Transverse colon (tissue), 4 donors: ENCODE measurements around the gene BANP. TPM values are rescaled to one million over a fixed set of nuclear protein-coding genes. Genes with fewer than 3 reads are reported as not detected.
A peak's percentile ranks its signal among the peaks of the same experiment; 100 is the strongest.

Experiments
- DNase-seq: peaks from one replicate; pipeline ENCODE4 v3.0.0-alpha.2; 2019
- H3K27ac ChIP-seq, 4 donors: fragments of 200-600 bp; sonication (generic); 2 replicates each; pipeline ENCODE4 v1.5.1; 2016 to 2018; ENCODE audit warnings: inconsistent platforms in 4 of 4
- H3K27me3 ChIP-seq: fragments of 200-600 bp; sonication (generic); 2 replicates; pipeline ENCODE4 v1.5.1; 2017; ENCODE audit warnings: inconsistent platforms
- H3K36me3 ChIP-seq, 4 donors: fragments of 200-600 bp; sonication (generic); 2 replicates each; pipeline ENCODE4 v1.5.1; 2017 to 2019; ENCODE audit warnings: inconsistent platforms in 4 of 4
- H3K4me1 ChIP-seq, 4 donors: fragments of 200-600 bp; sonication (generic); 2 replicates each; pipeline ENCODE4 v1.5.1; 2017 to 2020; ENCODE audit warnings: inconsistent platforms in 4 of 4
- H3K4me3 ChIP-seq, 4 donors: fragments of 200-600 bp; sonication (generic); 1 replicate in 1 of 4; 2 replicates in 3 of 4; pipeline versions ENCODE4 v1.5.1 to v1.6.1; 2017 to 2019; ENCODE audit warnings: inconsistent platforms in 4 of 4
- H3K9me3 ChIP-seq, 2 donors: fragments of 200-600 bp; sonication (generic); 2 replicates each; pipeline ENCODE4 v1.5.1; 2017 to 2019; ENCODE audit warnings: inconsistent platforms in 2 of 2
- EP300 ChIP-seq: sonication (generic); formaldehyde crosslinking; IDR thresholded peaks from one replicate; pipeline ENCODE4 v1.6.1; 2017; ENCODE audit warnings: antibody characterized with exemption, low read depth
- POLR2A ChIP-seq: fragments of 450-650 bp; IDR thresholded peaks from one replicate; pipeline ENCODE4 v1.6.1; 2016; ENCODE audit warnings: antibody characterized with exemption, mild to moderate bottlenecking, moderate library complexity
- POLR2AphosphoS5 ChIP-seq, 3 donors: sonication (generic); formaldehyde crosslinking; IDR thresholded peaks; one replicate each; pipeline ENCODE4 v1.6.1; 2016; ENCODE audit warnings: antibody characterized with exemption in 3 of 3
- WGBS, 2 donors: methylation state at CpG; one replicate each; pipeline ENCODE4 v1.1.5; 2018; ENCODE audit warnings: low coverage in 1 of 2; 5-methylcytosine and 5-hydroxymethylcytosine counted together
- in situ Hi-C, 4 donors: fragments of 200-750 bp; cut with MboI; loops; one replicate each; pipeline versions ENCODE4 v1.15.0 to v1.15.1; 2017; ENCODE audit warnings: low sequenced_read_pairs in 3 of 4, low pct_ligation_motif_present in 1 of 4, low pct_unique_long_range_greater_than_20kb in 1 of 4
- intact Hi-C: fragments of 100-400 bp; cut with DNase I; formaldehyde crosslinking; loops from one replicate; pipeline ENCODE4 v1.15.1; 2023; ENCODE audit warnings: low total_unique reads
- total RNA-seq, 4 donors: library from RNA; depleted of rRNA; stranded (reverse); fragments of >200 nt; gene quantifications; one replicate each; pipeline ENCODE4 v1.1.0, GENCODE V29; 2016
- TF ChIP-seq, protein P1 (sequence below), 5 experiments: fragments of 200-600 bp in 3 of 5; fragments of 450-650 bp in 2 of 5; sonication (generic) in 3 of 5; IDR thresholded peaks; 1 replicate in 2 of 5; 2 replicates in 3 of 5; pipeline ENCODE4 v1.5.1; 2016 to 2017; ENCODE audit warnings: antibody characterized with exemption in 5 of 5, inconsistent platforms in 3 of 5, mild to moderate bottlenecking in 2 of 5, moderate library complexity in 1 of 5

Gene BANP
- total RNA-seq, 4 donors from 2014 or later, result 15.3 to 25.1 (median 18.7) TPM

DNA sequence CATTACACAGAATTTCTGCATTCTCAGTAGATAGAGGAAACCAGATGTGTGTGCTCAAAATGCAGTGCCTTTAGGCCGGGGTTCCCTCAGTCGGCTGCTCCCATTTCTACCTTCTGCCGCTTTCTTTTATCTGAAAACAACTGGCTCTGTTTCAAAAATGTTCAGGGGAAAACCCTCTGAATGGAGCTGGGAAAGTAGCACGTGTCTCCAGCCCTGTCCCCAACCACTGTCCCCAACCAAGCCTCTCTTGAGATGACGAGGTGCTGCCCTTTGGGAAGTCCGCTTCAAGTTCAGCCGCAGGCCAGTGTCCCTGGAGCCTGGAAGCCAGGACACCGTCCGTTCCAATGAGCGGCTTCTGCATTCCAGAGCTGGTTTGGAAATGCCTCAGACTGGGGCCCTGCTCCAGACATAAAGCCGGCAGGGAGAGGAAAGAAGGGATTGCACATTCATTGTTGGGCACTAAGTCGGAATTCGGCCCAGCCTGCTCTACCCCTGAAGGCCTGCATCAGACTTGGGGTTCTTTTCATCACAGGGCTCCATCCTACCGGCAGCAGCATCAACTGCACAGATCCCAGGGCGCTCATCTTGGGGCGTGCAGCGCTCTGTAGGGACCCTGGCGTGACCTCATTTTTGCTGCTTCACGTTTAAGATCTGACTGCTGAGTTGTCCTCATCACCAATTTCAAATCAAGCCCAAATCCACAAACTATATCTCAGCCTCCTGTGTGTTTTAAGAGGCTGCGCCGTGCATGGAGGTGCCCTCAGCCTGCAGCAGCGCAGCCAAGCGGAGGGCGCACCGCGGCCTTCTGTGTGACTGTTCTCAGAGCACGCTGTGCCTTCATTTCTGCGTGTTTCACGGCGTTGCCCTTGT, 111.3 kb downstream of the BANP start:
- Histone ChIP-seq H3K36me3 (no peaks in the 10 kb centered on the region), H3K27me3 (no peaks in the 10 kb centered on the region), H3K4me1 (peaks cover 0 to 11% (median 2%) of the 10 kb centered on the region in 4 donors), H3K9me3 (no peaks in the 10 kb centered on the region), H3K4me3 (no peak overlapping the region), H3K27ac (peak overlapping the region in 3 of 4 donors; percentile 16 to 67 (median 35))
- intact Hi-C loops (no loop called here), in situ Hi-C loops (no loop called here)
- DNase-seq, result no peak
- WGBS, 2 donors, result 67 to 83% methylated on average over 3 to 30 of the region's 30 CpGs
- TF ChIP-seq POLR2A (no peak), EP300 (no peak), POLR2AphosphoS5 (IDR thresholded peaks at IDR 0.05) (no peak)
- TF ChIP-seq, protein P1, sequence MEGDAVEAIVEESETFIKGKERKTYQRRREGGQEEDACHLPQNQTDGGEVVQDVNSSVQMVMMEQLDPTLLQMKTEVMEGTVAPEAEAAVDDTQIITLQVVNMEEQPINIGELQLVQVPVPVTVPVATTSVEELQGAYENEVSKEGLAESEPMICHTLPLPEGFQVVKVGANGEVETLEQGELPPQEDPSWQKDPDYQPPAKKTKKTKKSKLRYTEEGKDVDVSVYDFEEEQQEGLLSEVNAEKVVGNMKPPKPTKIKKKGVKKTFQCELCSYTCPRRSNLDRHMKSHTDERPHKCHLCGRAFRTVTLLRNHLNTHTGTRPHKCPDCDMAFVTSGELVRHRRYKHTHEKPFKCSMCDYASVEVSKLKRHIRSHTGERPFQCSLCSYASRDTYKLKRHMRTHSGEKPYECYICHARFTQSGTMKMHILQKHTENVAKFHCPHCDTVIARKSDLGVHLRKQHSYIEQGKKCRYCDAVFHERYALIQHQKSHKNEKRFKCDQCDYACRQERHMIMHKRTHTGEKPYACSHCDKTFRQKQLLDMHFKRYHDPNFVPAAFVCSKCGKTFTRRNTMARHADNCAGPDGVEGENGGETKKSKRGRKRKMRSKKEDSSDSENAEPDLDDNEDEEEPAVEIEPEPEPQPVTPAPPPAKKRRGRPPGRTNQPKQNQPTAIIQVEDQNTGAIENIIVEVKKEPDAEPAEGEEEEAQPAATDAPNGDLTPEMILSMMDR (IDR thresholded peaks at IDR 0.05), result no peak

DNA sequence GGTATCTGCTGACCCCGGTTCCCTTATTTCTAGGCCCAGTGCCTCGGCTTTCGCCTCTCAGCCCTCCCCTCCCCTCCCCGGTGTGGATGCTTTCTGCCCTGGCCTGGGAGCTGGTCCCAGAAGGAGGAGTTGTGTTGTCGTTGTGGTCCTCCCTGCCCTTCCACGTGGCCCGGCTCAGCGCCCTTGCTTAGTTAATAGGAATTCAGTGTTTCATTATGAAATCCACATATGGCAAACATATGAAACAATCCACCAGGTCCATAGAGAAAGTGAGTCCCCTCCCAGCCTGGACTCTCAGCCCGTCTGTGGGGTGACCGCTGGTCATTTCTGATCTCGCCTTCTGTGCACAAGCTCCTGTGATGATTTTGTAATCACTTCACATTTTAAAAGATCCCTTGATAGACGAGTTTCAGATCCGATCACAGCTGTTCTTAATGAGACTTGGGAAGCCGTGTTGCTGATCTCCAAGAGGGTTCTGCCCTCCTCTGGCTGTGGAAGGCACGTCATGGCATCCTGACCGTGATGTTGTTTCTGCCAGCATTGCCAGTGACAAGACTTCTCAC, 112.1 kb downstream of the BANP start:
- peak overlapping the region in 3 of 4 donors; percentile 16 to 67 (median 35) for H3K27ac ChIP-seq
- 77 to 78% methylated on average over 9 to 16 of the region's 16 CpGs for WGBS, 2 donors
- no peak for DNase-seq

DNA sequence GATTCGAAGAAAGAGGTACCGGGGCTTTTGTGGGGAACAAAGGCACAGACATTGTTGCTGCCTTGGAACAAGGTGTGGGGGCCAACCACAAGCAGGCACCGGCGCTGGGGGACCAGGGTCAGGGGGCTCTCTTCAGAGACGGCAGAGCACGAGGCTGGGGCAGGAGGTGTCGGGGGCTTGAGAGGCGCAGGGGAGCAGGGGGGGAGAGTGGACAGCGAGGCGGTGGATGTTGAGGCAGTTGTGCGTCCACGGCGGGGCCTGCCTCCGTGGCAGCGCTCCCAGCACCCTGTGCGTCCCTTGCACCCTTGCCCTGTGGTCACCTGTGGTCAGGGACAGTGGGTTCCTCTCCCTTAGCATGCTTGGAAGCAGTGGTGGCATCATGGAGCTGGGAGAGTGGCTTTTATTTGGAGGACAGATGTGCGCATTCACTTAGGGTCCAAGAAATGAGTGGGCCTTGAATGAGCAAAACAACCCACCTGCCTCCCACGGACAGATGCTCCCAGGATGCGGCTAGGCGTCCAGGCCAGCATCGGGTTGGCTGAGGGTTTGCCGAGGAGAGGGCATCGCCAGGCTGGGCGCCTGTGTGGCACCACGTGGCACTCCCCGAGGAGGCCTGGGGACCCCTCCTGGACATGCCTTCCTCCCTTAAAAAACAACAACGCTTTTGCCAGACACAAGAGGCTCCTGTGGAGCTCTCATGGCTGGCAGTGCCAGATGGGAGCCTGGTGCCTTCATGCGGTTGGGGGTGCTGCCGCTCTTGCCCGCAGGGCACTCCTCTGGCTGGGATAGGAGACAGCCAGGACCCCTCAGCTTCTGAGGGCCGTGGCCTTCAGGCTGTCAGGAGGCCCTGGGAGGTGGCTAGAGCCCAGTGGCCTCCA, 113.0 kb downstream of the BANP start:
- H3K27ac ChIP-seq, result no peak overlapping the region
- WGBS, 2 donors, result 96 to 99% methylated on average over 17 to 30 of the region's 31 CpGs
- no peaks in the 10 kb centered on the region for H3K27me3 ChIP-seq
- H3K9me3 ChIP-seq, result no peaks in the 10 kb centered on the region
- H3K4me3 ChIP-seq, result no peak overlapping the region
- H3K4me1 ChIP-seq, result peaks cover 0 to 11% (median 2%) of the 10 kb centered on the region in 4 donors
- H3K36me3 ChIP-seq, result no peaks in the 10 kb centered on the region
- in situ Hi-C loops (no loop called here), intact Hi-C loops (no loop called here)
- TF ChIP-seq EP300 (no peak), POLR2A (no peak), POLR2AphosphoS5 (IDR thresholded peaks at IDR 0.05) (no peak)
- TF ChIP-seq, protein P1 (IDR thresholded peaks at IDR 0.05), result no peak
- no peak for DNase-seq

More for the DNA sequence above, 112.1 kb downstream of the BANP start:
- H3K36me3 ChIP-seq, result no peaks in the 10 kb centered on the region
- no peak overlapping the region for H3K4me3 ChIP-seq
- H3K4me1 ChIP-seq, result peaks cover 0 to 11% (median 2%) of the 10 kb centered on the region in 4 donors
- H3K9me3 ChIP-seq, result no peaks in the 10 kb centered on the region
- no peaks in the 10 kb centered on the region for H3K27me3 ChIP-seq
- in situ Hi-C loops (no loop called here), intact Hi-C loops (no loop called here)
- no peak for TF ChIP-seq POLR2A
- no peak for TF ChIP-seq EP300
- TF ChIP-seq, protein P1 (IDR thresholded peaks at IDR 0.05), result no peak
- no peak for TF ChIP-seq POLR2AphosphoS5 (IDR thresholded peaks at IDR 0.05)
